Liver (tissue), 9 donors: Measurements from ENCODE around the gene SPTBN5. TPM values are rescaled to one million over a fixed set of nuclear protein-coding genes. Genes with fewer than 3 reads are reported as not detected.

Source experiments
- DNase-seq: peaks from one replicate; pipeline ENCODE4 v3.0.0-alpha.2; 2017; ENCODE audit warnings: low spot score
- H3K27ac ChIP-seq, 2 donors: one replicate each; pipeline ENCODE4 v1.7.0; 2013; ENCODE audit warnings: inconsistent platforms in 2 of 2, low read length in 2 of 2, control low read depth in 1 of 2, low read depth in 1 of 2, mild to moderate bottlenecking in 1 of 2
- H3K27me3 ChIP-seq, 4 donors: one replicate each; pipeline versions ENCODE4 v1.6.1 to v1.7.0; 2013; ENCODE audit warnings: low read length in 3 of 4, inconsistent platforms in 1 of 4, mild to moderate bottlenecking in 1 of 4, moderate library complexity in 1 of 4; ENCODE audit not compliant: control insufficient read depth in 4 of 4, insufficient read depth in 4 of 4
- H3K36me3 ChIP-seq, 4 donors: one replicate each; pipeline versions ENCODE4 v1.6.1 to v1.7.0; 2013; ENCODE audit warnings: low read length in 3 of 4, mild to moderate bottlenecking in 3 of 4, low read depth in 1 of 4, moderate library complexity in 1 of 4; ENCODE audit not compliant: control insufficient read depth in 4 of 4, insufficient read depth in 3 of 4
- H3K4me1 ChIP-seq, 4 donors: one replicate each; pipeline versions ENCODE4 v1.6.1 to v1.7.0; 2013; ENCODE audit warnings: low read length in 3 of 4, mild to moderate bottlenecking in 3 of 4, moderate library complexity in 1 of 4; ENCODE audit not compliant: control insufficient read depth in 4 of 4, insufficient read depth in 4 of 4
- H3K4me3 ChIP-seq, 3 donors: one replicate each; pipeline versions ENCODE4 v1.6.1 to v1.7.0; 2013; ENCODE audit warnings: low read length in 3 of 3, control low read depth in 1 of 3, low read depth in 1 of 3, mild to moderate bottlenecking in 1 of 3
- H3K9ac ChIP-seq, 2 donors: one replicate each; pipeline ENCODE4 v1.7.0; 2013; ENCODE audit warnings: low read length in 2 of 2, mild to moderate bottlenecking in 2 of 2, moderate library complexity in 2 of 2, control low read depth in 1 of 2, low read depth in 1 of 2
- H3K9me3 ChIP-seq, 4 donors: one replicate each; pipeline versions ENCODE4 v1.6.1 to v1.7.0; 2013; ENCODE audit warnings: low read length in 3 of 4; ENCODE audit not compliant: control insufficient read depth in 4 of 4
- ATF3 ChIP-seq: IDR thresholded peaks from 2 replicates; pipeline ENCODE4 v1.6.1; 2016; ENCODE audit warnings: antibody characterized with exemption
- CTCF ChIP-seq: fragments of 150-350 bp; IDR thresholded peaks from 2 replicates; pipeline ENCODE4 v1.5.1; 2017; ENCODE audit warnings: improper control_type of control experiment, low read depth, low read length; ENCODE audit not compliant: missing input control
- EGR1 ChIP-seq, 2 donors: IDR thresholded peaks; 2 replicates each; pipeline ENCODE4 v1.6.1; 2016 to 2018; ENCODE audit warnings: antibody characterized with exemption in 2 of 2, low read depth in 2 of 2
- FOXA1 ChIP-seq: IDR thresholded peaks from 2 replicates; pipeline ENCODE4 v1.6.1; 2016; ENCODE audit warnings: antibody characterized with exemption
- FOXA2 ChIP-seq: IDR thresholded peaks from 2 replicates; pipeline ENCODE4 v1.6.1; 2016; ENCODE audit warnings: antibody characterized with exemption
- GABPA ChIP-seq, 2 donors: IDR thresholded peaks in 1 of 2; conservative IDR thresholded peaks in 1 of 2; 2 replicates each; pipeline ENCODE4 v1.6.1; 2016; ENCODE audit warnings: antibody characterized with exemption in 2 of 2, mild to moderate bottlenecking in 1 of 2, moderate library complexity in 1 of 2
- HNF4A ChIP-seq, 2 donors: conservative IDR thresholded peaks; 2 replicates each; pipeline ENCODE4 v1.6.1; 2016; ENCODE audit warnings: antibody characterized with exemption in 2 of 2, mild to moderate bottlenecking in 2 of 2
- HNF4G ChIP-seq: IDR thresholded peaks from 2 replicates; pipeline ENCODE4 v1.6.1; 2016; ENCODE audit warnings: antibody characterized with exemption
- JUND ChIP-seq, 2 donors: IDR thresholded peaks; 2 replicates each; pipeline ENCODE4 v1.6.1; 2016; ENCODE audit warnings: antibody characterized with exemption in 2 of 2
- MAX ChIP-seq: IDR thresholded peaks from 2 replicates; pipeline ENCODE4 v1.6.1; 2016; ENCODE audit warnings: antibody characterized with exemption
- NR2F2 ChIP-seq: IDR thresholded peaks from 2 replicates; pipeline ENCODE4 v1.6.1; 2016; ENCODE audit warnings: antibody characterized with exemption
- RAD21 ChIP-seq, 2 donors: IDR thresholded peaks; 2 replicates each; pipeline ENCODE4 v1.6.1; 2016; ENCODE audit warnings: antibody characterized with exemption in 2 of 2, mild to moderate bottlenecking in 2 of 2
- REST ChIP-seq: IDR thresholded peaks from 2 replicates; pipeline ENCODE4 v1.6.1; 2016; ENCODE audit warnings: antibody characterized with exemption, mild to moderate bottlenecking
- RXRA ChIP-seq, 2 donors: IDR thresholded peaks; 2 replicates each; pipeline ENCODE4 v1.6.1; 2017 to 2018; ENCODE audit warnings: antibody characterized with exemption in 2 of 2, mild to moderate bottlenecking in 1 of 2
- SP1 ChIP-seq: IDR thresholded peaks from 2 replicates; pipeline ENCODE4 v1.6.1; 2018; ENCODE audit warnings: antibody characterized with exemption, mild to moderate bottlenecking
- TAF1 ChIP-seq: conservative IDR thresholded peaks from 2 replicates; pipeline ENCODE4 v1.6.1; 2016; ENCODE audit warnings: antibody characterized with exemption, mild to moderate bottlenecking
- YY1 ChIP-seq: IDR thresholded peaks from 2 replicates; pipeline ENCODE4 v1.6.1; 2016; ENCODE audit warnings: antibody characterized with exemption, mild to moderate bottlenecking
- ZBTB33 ChIP-seq: IDR thresholded peaks from 2 replicates; pipeline ENCODE4 v1.6.1; 2016; ENCODE audit warnings: antibody characterized with exemption
- WGBS: extraction: QIAGEN DNeasy Blood & Tissue Kit; methylation state at CpG from one replicate; pipeline ENCODE4 v1.1.7; 2013; 5-methylcytosine and 5-hydroxymethylcytosine counted together
- polyA plus RNA-seq, 2 donors: library from polyadenylated mRNA; stranded (reverse) in 1 of 2; unstranded in 1 of 2; fragments of 200-250 nt in 1 of 2; fragments of >200 nt in 1 of 2; fragmentation: Nextera tagmentation in 1 of 2; extraction: Ambion mirVana in 1 of 2; gene quantifications; one replicate each; pipeline versions ENCODE4 v1.2.1 to v1.2.3, GENCODE V29; 2013 to 2015
- total RNA-seq, 2 donors: library from RNA; depleted of rRNA; stranded (reverse); fragments of >200 nt; gene quantifications; one replicate each; pipeline ENCODE4 v1.2.3, GENCODE V29; 2014
- donor health status: healthy.
- donor health status: healthy.
- donor health status: healthy.
- donor health status: healthy.
- donor health status: healthy.

Gene SPTBN5
- total and polyA plus RNA-seq, 4 donors: 0.12 to 1.7 (median 0.17) TPM

- Histone ChIP-seq H3K36me3 (no peaks in the 10 kb centered on the region), H3K9ac (no peak overlapping the region), H3K27me3 (no peaks in the 10 kb centered on the region), H3K9me3 (no peaks in the 10 kb centered on the region), H3K4me1 (no peaks in the 10 kb centered on the region), H3K27ac (no peak overlapping the region), H3K4me3 (no peak overlapping the region)
- TF ChIP-seq FOXA1: no peak
- no peak for TF ChIP-seq ZBTB33
- no peak for TF ChIP-seq JUND (IDR thresholded peaks at IDR 0.05)
- no peak for TF ChIP-seq SP1
- no peak for TF ChIP-seq MAX
- no peak for TF ChIP-seq HNF4A (conservative IDR thresholded peaks at IDR 0.05)
- TF ChIP-seq YY1: no peak
- TF ChIP-seq EGR1 (IDR thresholded peaks at IDR 0.05; ENCODE audit: low read depth in 2 of 2): no peak
- no peak for TF ChIP-seq REST
- TF ChIP-seq HNF4G: no peak
- TF ChIP-seq CTCF: no peak
- no peak for TF ChIP-seq ATF3
- no peak for TF ChIP-seq RAD21 (IDR thresholded peaks at IDR 0.05)
- TF ChIP-seq RXRA (IDR thresholded peaks at IDR 0.05): no peak
- DNase-seq: no peak
- WGBS: 91% methylated on average over 30 of the region's 30 CpGs
Measured at GRCh38 chr15:41855261-41855961, 38.4 kb downstream of the SPTBN5 start.

- WGBS: 94% methylated on average over 9 of the region's 9 CpGs
- no peaks in the 10 kb centered on the region for H3K9me3 ChIP-seq
- no peaks in the 10 kb centered on the region for H3K4me1 ChIP-seq
- no peak overlapping the region for H3K27ac ChIP-seq
- H3K4me3 ChIP-seq: no peak overlapping the region
- H3K9ac ChIP-seq: no peak overlapping the region
- H3K36me3 ChIP-seq: no peaks in the 10 kb centered on the region
- no peaks in the 10 kb centered on the region for H3K27me3 ChIP-seq
- no peak for DNase-seq
- TF ChIP-seq ZBTB33 (no peak), NR2F2 (no peak), JUND (IDR thresholded peaks at IDR 0.05) (no peak), HNF4A (conservative IDR thresholded peaks at IDR 0.05) (no peak), RAD21 (IDR thresholded peaks at IDR 0.05) (no peak), TAF1 (no peak), GABPA (IDR thresholded peaks at IDR 0.05 in 1 of 2, conservative IDR thresholded peaks at IDR 0.05 in 1 of 2) (no peak), RXRA (IDR thresholded peaks at IDR 0.05) (no peak), FOXA1 (no peak), FOXA2 (no peak), MAX (no peak), EGR1 (IDR thresholded peaks at IDR 0.05; ENCODE audit: low read depth in 2 of 2) (no peak), ATF3 (no peak), SP1 (no peak), CTCF (no peak), YY1 (no peak)
Measured at GRCh38 chr15:41854443-41854842, 39.4 kb downstream of the SPTBN5 start.
